Thyroid gland (tissue), 4 donors: Measurements from ENCODE around the gene CYP1A2. TPM values are rescaled to one million over a fixed set of nuclear protein-coding genes. Genes with fewer than 3 reads are reported as not detected.

ENCODE experiments used
- DNase-seq, 2 donors: peaks; one replicate each; pipeline ENCODE4 v3.0.0-alpha.2; 2019
- H3K27ac ChIP-seq, 3 donors: fragments of 200-600 bp; sonication (generic); 1 replicate in 2 of 3; 2 replicates in 1 of 3; pipeline ENCODE4 v1.5.1; 2016 to 2019; ENCODE audit warnings: mild to moderate bottlenecking in 1 of 3, moderate library complexity in 1 of 3
- H3K27me3 ChIP-seq: fragments of 200-600 bp; sonication (generic); one replicate; pipeline ENCODE4 v1.5.1; 2019
- H3K36me3 ChIP-seq, 2 donors: fragments of 200-600 bp; sonication (generic); one replicate each; pipeline ENCODE4 v1.5.1; 2016 to 2019
- H3K4me1 ChIP-seq, 2 donors: fragments of 200-600 bp; sonication (generic); one replicate each; pipeline ENCODE4 v1.5.1; 2017 to 2019
- H3K4me3 ChIP-seq, 3 donors: fragments of 200-600 bp; sonication (generic); replicated peaks in 1 of 3; 1 replicate in 2 of 3; 2 replicates in 1 of 3; pipeline ENCODE4 v1.5.1; 2016; ENCODE audit warnings: mild to moderate bottlenecking in 1 of 3
- H3K9me3 ChIP-seq: fragments of 200-600 bp; sonication (generic); one replicate; pipeline ENCODE4 v1.5.1; 2017
- CTCF ChIP-seq, 6 experiments: fragments of 200-600 bp in 3 of 6; fragments of 450-650 bp in 3 of 6; sonication (generic) in 3 of 6; IDR thresholded peaks; one replicate each; pipeline ENCODE4 v1.5.1; 2016 to 2019; ENCODE audit warnings: antibody characterized with exemption in 6 of 6, mild to moderate bottlenecking in 2 of 6, inconsistent platforms in 1 of 6, moderate library complexity in 1 of 6
- POLR2A ChIP-seq, 2 donors: fragments of 450-650 bp; IDR thresholded peaks; one replicate each; pipeline ENCODE4 v1.6.1; 2017; ENCODE audit warnings: antibody characterized with exemption in 2 of 2, mild to moderate bottlenecking in 2 of 2, moderate library complexity in 1 of 2
- WGBS, 2 donors: methylation state at CpG; one replicate each; pipeline ENCODE4 v1.1.5; 2017; 5-methylcytosine and 5-hydroxymethylcytosine counted together
- intact Hi-C: fragments of 100-400 bp; cut with DNase I; formaldehyde crosslinking; loops from one replicate; pipeline ENCODE4 v1.15.1; 2023
- total RNA-seq, 4 donors: library from RNA; depleted of rRNA; stranded (reverse); fragments of >200 nt; gene quantifications; one replicate each; pipeline ENCODE4 v1.2.3, GENCODE V29; 2016

Gene CYP1A2
- total RNA-seq, 4 donors from 2014 or later = 1.3 to 9.9 (median 2.9) TPM

GRCh38 chr15:74790080-74790916 is 41.7 kb downstream of the CYP1A2 start:
- peak overlapping the region; percentile 42 to 72 (median 58) for H3K27ac ChIP-seq
- no peaks in the 10 kb centered on the region for H3K9me3 ChIP-seq
- intact Hi-C loops = no loop called here
- H3K4me3 ChIP-seq = no peak overlapping the region
- H3K4me1 ChIP-seq = peaks cover 58 to 81% of the 10 kb centered on the region in 2 donors
- no peaks in the 10 kb centered on the region for H3K27me3 ChIP-seq
- 53 to 56% methylated on average over 11 to 15 of the region's 15 CpGs for WGBS, 2 donors
- DNase-seq = peak; percentile 52 to 59
- H3K36me3 ChIP-seq = no peaks in the 10 kb centered on the region
- TF ChIP-seq CTCF (IDR thresholded peaks at IDR 0.05) (no peak), POLR2A (IDR thresholded peaks at IDR 0.05) (no peak)

DNA sequence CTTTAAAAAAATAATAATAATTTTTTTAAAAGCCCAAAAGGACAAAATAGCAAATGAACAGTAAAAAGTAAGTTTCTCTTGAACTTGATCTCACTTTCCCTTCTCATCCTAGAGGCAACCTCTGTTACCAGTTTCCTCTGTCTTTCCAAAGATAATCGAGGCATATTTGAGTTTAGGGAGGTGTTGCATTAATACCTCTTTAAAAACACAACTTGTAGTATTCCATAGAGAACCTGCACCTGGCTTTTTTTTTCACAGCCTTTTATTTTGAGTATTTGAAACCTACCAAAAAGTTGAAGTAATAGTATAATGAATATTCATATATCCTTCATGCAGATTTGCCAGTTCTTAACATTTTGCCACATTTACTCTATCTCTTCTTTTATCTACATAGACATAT is 42.4 kb downstream of the CYP1A2 start:
- Histone ChIP-seq H3K27ac (peak overlapping the region; percentile 47 to 58 (median 57)), H3K9me3 (no peaks in the 10 kb centered on the region), H3K4me3 (no peak overlapping the region), H3K27me3 (no peaks in the 10 kb centered on the region), H3K36me3 (no peaks in the 10 kb centered on the region), H3K4me1 (peaks cover 50 to 74% of the 10 kb centered on the region in 2 donors)
- intact Hi-C loops = no loop called here
- WGBS, 2 donors = 64 to 76% methylated on average over 1 of the region's 1 CpG
- TF ChIP-seq POLR2A (IDR thresholded peaks at IDR 0.05) (no peak), CTCF (IDR thresholded peaks at IDR 0.05) (no peak)
- no peak for DNase-seq

GRCh38 chr15:74791667-74792066 is 43.0 kb downstream of the CYP1A2 start:
- TF ChIP-seq CTCF (IDR thresholded peaks at IDR 0.05) = no peak
- peak in 1 of 2 donors; percentile 17 for TF ChIP-seq POLR2A (IDR thresholded peaks at IDR 0.05)
- intact Hi-C loops = no loop called here
- peaks cover 44 to 67% of the 10 kb centered on the region in 2 donors for H3K4me1 ChIP-seq
- 28 to 44% methylated on average over 7 of the region's 7 CpGs for WGBS, 2 donors
- H3K4me3 ChIP-seq = no peak overlapping the region
- peak; percentile 95 to 96 for DNase-seq
- H3K9me3 ChIP-seq = no peaks in the 10 kb centered on the region
- H3K36me3 ChIP-seq = no peaks in the 10 kb centered on the region
- H3K27me3 ChIP-seq = no peaks in the 10 kb centered on the region
- H3K27ac ChIP-seq = peak overlapping the region; percentile 47 to 58 (median 57)

DNA sequence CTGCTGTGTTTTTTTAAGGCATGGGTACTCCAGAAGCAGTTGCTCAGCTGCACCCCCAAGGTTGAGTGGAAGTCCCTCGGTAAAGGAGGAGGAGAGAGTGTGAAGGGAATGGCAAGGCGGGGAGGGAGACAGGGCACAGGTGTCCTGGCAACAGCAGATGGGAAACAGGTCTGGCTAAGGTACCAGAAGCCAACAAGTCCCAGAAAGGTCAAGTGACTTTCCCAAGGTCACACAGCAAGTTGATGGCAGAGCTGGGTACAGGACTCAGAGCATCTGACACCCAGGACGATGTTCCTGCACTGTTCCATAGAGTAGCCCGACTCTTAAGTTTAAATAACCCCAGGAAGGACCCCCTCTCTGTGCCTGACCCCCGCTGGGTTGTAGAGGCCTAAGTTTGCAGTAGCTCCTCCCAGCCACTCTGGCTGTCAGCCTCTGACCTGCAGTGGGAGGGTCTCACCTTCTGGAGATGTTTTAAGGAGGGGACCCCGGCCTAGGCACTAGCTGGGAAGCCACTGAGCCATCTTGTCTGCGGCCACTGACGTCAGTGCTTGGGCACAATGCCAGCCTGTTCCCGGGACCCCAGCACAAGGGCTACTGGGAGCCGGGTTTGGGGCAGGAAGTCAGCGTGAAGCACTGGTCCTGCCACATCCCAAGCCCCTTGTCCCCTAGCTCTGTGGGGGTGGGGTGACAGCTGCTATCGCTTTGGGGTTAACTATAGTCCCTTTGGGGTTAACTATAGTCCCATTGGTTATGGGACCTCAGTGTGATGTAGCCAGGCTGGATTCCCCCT is 43.8 kb downstream of the CYP1A2 start:
- 78 to 80% methylated on average over 6 to 12 of the region's 12 CpGs for WGBS, 2 donors
- no peaks in the 10 kb centered on the region for H3K36me3 ChIP-seq
- intact Hi-C loops = no loop called here
- H3K4me1 ChIP-seq = peaks cover 36 to 59% of the 10 kb centered on the region in 2 donors
- no peak overlapping the region for H3K4me3 ChIP-seq
- no peaks in the 10 kb centered on the region for H3K9me3 ChIP-seq
- H3K27ac ChIP-seq = peak overlapping the region in 2 of 3 donors; percentile 31 to 58
- TF ChIP-seq POLR2A (IDR thresholded peaks at IDR 0.05) (no peak), CTCF (IDR thresholded peaks at IDR 0.05) (no peak)
- no peak for DNase-seq
- no peaks in the 10 kb centered on the region for H3K27me3 ChIP-seq
